A673 (cell line): ENCODE results near the gene YBX3.

ENCODE experiments used
- EZH2 ChIP-seq: fragments of 200-600 bp; sonication (generic); IDR thresholded peaks from 2 replicates; pipeline ENCODE4 v1.6.1; 2017; ENCODE audit warnings: borderline replicate concordance, low read depth, mild to moderate bottlenecking, mixed read lengths, antibody characterized with exemption, low read length; ENCODE audit not compliant: poor library complexity, severe bottlenecking
- TF ChIP-seq, protein P1 (sequence below): fragments of 300-800, 200-600 bp; sonication (generic); conservative IDR thresholded peaks from 2 replicates; pipeline ENCODE4 v1.5.1; 2017; ENCODE audit warnings: low read depth, mild to moderate bottlenecking, antibody characterized with exemption, low read length, moderate library complexity, mixed read lengths

DNA sequence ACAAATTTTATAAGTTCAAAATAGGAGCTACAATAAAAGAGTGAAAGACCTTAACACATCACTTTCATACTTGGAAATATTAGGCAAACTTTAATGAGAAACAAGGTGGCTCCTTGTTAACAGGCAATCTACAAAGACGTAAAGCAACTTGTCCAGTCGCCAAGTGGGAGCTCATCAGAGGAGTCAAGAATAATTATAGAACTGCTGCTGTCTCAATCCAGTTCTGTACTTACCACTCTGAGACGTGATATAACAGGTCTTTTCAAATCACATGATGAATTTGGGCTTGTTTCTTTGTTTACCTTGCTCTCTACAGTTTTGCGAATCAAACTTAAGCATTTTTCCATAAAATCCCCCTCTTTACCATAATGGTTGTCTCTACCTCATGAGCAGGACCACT lies 3.6 kb downstream of the YBX3 start:
- TF ChIP-seq, protein P1, sequence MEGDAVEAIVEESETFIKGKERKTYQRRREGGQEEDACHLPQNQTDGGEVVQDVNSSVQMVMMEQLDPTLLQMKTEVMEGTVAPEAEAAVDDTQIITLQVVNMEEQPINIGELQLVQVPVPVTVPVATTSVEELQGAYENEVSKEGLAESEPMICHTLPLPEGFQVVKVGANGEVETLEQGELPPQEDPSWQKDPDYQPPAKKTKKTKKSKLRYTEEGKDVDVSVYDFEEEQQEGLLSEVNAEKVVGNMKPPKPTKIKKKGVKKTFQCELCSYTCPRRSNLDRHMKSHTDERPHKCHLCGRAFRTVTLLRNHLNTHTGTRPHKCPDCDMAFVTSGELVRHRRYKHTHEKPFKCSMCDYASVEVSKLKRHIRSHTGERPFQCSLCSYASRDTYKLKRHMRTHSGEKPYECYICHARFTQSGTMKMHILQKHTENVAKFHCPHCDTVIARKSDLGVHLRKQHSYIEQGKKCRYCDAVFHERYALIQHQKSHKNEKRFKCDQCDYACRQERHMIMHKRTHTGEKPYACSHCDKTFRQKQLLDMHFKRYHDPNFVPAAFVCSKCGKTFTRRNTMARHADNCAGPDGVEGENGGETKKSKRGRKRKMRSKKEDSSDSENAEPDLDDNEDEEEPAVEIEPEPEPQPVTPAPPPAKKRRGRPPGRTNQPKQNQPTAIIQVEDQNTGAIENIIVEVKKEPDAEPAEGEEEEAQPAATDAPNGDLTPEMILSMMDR = no peak
- no peak for TF ChIP-seq EZH2
